CD4-positive, alpha-beta T cell treated with Interleukin-15 for 4 hours (primary cell): ENCODE data around the gene FZD7.
A peak's percentile ranks its signal among the peaks of the same experiment; 100 is the strongest.

Source experiments
- DNase-seq: peaks from one replicate; pipeline ENCODE4 v3.0.0-alpha.2; 2020; ENCODE audit warnings: low spot score

Gene FZD7

DNA sequence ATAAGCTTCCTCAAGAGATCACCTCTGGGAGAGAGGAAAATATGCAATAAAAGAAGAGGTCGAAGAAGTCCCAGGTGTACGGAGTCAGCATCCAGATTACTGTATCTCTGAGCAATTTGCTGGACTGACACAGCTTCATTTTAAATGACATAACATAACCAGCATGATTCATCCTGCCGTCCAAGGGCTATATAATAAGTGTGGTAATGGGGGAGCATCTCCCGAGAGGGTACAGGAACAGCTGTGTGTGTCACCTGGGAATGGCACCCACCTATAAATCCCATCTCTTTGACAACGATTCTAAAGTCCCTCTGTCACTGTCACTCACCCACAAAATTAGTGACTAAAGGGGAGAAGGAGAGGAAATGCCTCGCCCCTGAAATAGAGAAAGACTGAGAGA lies 19.3 kb upstream of the FZD7 start:
- DNase-seq: no peak

DNA sequence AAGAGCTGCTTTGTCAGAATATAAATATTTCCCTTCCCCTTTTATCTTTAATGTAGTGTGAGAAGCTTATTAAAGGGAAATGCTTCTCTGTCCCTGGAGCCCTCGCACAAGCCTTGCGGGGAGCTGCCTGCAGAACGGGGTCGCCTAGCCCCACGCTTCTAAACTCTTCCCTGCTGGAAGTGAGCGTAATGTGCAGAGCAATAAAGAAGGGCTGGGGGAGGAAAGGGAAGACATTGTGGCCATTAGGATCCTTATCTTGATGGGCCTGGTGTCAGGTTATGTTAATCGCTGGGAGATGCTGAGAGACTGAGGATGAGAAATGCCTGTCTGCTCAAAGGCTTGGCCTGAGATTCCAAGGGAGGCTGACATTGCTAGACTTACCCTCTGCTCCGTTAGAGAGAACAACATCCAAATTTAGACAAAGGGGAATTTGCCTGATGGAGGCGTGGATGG lies 18.9 kb upstream of the FZD7 start:
- DNase-seq: no peak

DNA sequence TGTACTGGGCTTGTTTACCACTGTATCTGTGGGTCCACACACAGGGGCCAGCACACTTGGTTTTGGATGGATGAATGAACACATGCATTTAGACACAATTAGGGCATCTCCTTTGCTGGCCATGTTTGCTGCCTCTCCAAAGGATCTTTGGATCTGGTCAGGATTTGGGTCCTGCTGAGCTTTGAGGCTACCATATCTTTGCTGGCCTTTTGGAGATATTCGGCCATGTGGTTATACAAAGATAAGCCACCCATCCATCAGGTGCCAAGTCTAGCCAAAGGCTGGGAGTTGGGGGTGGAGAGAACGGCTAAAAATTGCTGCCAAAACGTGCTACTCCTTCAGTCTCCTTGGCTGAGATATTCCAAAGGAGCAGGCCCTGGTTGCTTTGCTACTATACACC lies 18.2 kb upstream of the FZD7 start:
- DNase-seq: no peak

DNA sequence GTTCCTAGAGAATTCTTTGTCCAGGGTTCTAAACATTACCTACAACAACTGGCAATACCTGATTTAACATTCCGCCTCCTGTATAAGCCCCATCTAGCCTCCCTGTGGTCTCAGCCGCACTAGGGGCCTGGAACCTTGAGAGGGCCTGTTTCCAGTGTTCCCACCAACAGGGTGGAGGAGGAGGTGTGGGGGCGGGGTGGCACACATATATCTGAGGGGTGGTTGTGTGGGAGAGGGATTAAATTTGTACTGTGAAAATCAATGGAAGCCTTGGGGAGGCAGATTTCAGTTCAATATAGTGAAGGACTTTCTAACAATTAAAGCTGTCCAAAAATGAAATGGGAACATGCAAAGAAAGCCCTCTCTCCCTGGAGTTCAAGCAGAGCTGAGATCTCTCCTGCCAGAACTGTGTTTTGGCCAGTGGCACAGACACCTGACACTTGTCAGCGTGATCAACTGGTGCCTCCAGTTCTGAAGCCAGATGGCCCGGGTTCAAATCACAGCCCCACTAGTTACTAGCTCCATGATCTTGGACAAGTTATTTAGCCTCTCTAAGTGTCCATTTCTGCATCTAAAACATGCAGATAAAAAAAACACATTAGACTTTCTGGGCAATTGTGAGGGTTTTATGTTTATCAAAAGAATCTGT lies 17.0 kb upstream of the FZD7 start:
- no peak for DNase-seq

DNA sequence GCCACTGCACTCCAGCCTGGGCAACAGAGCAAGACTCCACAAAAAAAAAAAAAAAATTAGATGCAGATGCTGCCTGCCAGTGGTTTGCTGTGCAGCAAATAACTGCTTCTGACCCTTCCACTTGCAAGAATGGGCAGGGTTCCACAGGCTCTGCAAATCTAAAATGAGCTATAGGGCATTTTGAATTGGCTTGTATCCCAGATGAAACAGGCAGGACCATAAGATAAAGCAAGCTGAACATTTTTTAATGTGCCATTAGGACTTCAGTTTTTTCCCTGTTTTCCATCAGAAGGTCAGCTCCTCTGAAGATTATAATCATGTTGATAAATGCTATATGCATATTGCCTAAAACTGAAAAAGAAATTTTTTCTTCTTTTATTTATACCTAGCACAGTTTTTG lies 15.7 kb upstream of the FZD7 start:
- DNase-seq: no peak

DNA sequence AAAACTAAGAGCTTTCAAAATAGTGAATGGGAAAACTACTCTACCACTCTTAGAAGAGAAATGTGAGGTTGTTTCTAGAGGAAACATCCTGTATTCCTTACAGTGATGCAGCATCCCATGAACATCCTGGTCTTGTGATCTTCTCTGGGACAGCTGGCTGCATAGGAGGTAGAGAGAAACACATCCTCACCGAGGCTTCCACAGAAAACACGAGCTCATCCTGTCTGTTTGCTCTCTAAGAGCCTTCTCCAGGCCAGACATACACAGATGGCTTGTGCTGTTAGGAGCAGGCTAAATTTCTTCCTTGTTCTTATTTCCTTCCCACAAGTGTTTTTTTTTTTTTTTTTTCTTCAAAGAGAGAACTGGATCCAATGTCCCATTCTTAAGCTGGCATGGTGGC lies 14.7 kb upstream of the FZD7 start:
- DNase-seq: no peak

DNA sequence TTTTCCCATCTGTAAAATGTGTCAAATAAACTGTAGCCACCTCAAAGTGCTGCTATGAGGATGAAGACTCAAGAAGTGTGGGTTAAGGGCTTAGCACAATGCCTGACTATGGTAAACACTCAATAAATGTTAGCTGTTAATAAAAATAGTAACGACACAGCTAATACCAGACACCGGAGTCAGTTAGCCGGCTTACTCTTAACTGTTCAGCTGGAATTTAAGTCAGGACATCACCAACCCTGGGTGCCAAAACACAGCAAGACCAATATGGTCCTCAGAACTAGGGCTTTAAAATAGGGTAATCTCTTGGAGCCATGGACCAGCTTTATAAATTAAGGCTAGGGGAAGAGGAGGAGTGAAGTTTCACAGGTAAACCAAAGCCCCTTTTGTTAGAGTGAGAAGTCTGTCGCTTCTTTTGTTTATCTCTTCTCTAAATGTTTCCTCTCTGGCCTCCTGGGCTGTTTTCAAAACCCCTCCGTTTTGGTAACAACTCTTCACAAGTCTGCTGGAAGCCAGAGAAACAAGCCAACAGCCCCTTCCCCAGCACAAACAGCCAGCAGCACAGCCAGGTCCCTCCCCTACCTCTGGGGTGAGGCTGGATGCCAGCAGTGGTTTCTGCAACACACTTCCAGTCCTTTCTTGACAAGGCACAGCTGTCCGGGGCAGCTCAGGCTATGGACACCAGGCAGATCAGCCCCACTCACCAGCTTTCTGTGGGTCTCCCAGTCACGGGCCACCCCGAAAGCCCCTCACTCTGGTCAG lies 13.8 kb upstream of the FZD7 start:
- no peak for DNase-seq

DNA sequence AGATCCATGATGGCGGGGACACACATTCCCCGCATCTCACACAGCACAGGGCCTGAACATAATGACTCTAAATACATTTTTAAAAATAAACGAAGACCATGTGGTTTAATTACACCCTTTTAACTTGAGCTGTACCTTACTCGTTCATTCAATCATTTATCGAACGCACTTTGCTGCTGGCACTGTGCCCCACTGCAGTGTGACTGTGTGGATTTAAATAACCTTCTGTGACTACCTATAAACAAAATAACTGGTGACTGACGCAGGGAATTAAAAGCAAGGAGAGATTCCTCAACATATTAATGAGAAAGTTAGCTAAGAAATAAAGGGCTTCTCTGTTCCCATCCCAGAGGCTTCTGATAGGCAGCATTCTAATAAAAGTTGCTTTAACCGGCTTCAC lies 10.9 kb upstream of the FZD7 start:
- no peak for DNase-seq

DNA sequence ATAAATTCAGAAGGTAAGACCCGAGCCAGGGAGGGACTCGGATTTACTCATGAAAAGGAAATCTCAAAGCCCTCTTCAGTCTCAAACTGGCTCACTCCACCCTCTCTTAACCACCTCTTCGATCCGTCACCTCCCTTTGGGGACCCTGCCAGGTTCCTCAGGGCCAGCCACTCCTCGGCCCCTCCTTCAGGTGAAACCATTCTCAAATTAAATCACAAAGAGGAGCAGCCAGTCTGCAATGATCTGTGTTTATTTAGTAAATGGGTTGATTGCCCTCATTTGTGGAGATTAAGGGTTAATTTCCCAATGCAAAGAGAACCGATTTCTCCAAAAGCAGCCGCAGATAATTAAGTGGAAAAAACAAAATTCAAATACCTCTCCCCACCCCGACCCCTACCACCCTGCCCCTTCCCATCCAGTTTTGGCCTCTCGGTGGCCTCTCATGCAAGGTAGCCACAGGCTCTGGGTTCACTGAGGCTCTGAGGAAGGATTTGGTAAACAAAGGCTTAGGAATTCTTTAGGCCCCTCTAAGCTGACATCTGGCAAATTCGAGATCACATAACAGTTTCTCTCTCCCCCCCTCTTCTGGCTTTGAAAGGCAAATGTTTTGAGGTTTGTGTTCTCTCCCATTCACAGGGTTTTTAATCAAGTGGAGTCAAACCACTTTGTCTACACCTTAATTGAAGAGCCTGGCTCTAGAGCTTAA lies 10.3 kb upstream of the FZD7 start:
- DNase-seq: no peak

DNA sequence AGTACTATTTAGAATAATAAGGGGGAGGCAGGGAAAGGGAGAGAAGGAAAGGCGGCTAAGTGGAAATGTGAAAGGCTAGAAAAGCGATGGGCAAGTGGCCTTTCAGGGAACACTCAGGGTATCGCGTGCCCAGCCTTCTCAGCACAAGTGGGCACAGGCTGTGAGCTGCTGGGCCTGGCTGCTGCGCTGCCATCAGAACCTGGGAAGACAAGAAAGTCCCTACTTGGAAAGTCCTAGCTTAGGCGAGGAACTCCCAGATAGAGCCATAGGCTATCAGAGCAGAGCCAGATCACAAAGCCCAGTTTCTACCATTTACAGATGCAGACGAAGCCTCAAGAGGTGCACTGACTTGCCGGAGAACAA lies 9.8 kb upstream of the FZD7 start:
- no peak for DNase-seq

DNA sequence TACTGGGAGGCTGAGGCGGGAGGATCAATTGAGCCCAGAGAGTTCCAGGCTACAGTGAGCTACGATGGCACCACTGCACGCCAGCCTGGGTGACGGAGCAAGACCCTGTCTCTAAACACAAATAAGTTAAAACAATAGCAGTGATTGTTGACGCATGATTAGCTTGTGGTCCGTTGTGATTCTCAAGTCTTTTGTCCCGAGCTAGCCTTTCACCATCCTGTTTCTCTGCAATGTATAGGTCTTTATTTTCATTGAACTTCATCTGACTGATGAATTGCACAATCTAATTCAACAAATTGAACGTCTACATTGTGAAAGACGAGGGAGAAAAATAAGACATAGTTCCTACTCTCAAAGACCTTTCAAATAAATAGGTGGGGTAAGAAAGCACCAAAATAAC lies 8.8 kb upstream of the FZD7 start:
- DNase-seq: no peak

DNA sequence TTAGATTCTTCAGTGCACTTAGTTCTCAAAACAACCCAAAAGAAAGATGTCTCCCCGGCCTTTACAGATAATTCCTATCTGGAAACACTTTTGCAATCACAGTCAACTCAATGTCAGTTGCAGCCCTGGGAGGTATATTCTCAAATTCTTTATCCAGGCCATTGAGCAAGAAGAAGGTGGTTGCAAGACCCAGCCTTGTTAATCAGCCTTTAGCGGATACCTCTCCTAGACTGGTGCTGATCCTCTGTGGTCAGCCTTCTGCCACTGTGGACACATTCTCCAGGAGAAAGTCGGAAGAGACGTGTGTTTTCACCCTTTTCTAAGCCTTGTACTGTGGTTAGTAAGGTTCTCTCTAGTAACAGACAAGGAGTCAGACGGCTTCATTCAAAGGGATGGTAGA lies 7.8 kb upstream of the FZD7 start:
- no peak for DNase-seq

DNA sequence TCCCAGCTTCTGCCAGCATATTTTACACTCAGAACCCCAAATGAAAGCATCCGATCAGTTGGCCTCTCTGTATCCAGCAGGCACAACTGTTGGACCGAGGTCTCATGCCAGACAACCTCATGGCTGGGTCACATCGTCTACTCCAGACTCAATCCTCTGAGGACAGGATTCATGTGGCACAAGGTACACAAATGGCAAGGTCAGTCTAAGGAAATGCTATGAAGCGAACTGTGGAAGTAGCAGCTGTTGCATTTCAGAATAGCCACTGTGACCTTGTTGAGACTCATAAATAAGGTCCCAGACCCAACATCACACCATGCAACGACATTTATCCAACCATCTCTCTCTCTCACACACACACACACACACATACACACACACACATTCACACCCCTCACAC lies 7.1 kb upstream of the FZD7 start:
- no peak for DNase-seq

DNA sequence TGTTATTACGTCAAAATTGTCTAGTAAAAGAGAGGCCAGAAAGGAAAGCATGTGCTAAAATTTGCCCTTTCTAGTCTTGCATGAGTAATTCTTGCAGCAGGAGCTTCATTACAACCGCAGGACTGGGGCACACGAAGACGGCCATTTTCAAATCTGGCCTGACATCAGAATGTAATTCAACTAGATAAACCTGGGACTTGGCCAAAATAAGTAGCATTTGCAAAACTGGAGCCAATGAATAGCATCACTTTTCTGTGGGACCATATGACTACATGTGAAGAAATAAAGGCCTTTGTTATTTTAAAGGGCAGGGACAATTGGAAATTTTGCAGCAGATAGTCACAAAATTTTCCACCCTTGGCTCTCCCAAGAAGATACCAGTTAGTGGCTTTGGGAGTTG lies 3.0 kb upstream of the FZD7 start:
- DNase-seq: no peak

DNA sequence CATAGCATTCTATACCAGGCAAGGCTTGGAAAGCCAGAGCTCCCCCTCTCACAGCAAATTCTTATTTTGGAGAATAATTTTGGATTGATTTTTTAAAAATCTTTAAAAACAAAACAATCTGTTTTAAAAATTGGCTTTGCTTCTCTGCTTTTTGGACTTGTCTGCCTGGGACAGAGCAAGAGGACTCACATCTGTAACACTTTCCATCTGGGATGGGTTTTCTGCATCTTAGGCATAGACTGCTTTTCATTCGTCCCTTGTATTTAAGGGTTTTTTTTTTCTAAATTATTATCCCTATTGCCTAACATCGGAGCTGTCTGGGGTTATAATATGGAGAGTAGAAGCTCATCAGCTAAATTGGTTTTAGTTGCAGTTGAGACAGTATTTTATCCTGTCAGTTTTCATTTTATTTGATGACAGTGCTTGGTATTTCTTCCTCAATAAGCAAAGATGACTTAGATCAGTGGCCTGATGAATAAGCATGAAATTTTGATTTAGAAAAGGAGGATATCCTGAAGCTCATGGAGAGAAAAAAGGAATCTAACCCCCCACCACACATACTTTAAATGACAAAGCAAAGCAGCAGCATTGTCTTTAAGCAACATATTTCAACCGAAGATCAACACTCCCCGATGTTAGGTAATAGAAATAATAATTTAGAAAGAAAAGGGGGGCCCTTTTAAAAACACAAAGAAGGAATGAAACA lies 2.3 kb upstream of the FZD7 start:
- DNase-seq: no peak

DNA sequence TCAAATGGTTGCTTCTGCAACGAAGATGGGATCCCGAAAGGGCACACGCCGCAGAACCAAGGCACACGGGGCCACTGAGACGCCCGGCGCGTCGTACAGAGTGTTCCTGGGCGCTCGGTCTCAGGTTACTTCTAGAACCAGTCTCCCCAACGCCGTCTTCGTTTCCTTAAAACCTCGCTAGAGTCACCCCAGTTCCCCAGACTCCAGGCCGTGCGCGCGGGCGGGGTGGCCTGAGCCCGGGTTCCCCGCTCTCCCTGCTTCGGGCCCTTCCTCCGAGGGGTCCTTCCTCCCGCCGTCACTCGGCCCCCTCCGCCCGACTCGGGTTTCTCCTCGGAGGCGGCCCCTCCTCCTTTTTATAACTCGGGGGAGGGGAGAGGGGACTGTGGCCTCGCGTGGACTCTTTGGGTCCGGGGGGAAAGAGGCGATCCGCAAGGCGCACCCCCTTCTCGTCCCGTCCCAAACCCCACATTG lies 774 bp upstream of the FZD7 start:
- DNase-seq: peak; percentile 17

DNA sequence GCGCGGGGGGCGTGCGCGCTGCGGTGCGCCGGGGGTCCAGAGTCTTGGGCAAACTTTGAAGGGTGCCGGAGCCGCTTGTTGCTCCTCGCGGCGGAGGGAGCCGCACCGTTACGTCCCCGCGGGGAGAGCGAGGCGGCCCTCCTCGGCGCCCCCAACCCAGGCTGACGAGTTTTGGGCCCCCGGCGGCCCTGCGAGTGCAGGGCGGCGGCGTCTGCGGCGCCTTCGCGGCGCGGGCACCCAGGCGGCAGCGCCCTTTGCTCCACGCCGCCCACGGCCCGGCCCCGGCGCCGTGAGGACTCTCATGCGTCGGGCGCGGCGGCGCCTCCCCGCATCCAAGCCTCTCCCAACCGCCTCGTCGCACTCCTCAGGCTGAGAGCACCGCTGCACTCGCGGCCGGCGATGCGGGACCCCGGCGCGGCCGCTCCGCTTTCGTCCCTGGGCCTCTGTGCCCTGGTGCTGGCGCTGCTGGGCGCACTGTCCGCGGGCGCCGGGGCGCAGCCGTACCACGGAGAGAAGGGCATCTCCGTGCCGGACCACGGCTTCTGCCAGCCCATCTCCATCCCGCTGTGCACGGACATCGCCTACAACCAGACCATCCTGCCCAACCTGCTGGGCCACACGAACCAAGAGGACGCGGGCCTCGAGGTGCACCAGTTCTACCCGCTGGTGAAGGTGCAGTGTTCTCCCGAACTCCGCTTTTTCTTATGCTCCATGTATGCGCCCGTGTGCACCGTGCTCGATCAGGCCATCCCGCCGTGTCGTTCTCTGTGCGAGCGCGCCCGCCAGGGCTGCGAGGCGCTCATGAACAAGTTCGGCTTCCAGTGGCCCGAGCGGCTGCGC lies 814 bp downstream of the FZD7 start:
- no peak for DNase-seq

DNA sequence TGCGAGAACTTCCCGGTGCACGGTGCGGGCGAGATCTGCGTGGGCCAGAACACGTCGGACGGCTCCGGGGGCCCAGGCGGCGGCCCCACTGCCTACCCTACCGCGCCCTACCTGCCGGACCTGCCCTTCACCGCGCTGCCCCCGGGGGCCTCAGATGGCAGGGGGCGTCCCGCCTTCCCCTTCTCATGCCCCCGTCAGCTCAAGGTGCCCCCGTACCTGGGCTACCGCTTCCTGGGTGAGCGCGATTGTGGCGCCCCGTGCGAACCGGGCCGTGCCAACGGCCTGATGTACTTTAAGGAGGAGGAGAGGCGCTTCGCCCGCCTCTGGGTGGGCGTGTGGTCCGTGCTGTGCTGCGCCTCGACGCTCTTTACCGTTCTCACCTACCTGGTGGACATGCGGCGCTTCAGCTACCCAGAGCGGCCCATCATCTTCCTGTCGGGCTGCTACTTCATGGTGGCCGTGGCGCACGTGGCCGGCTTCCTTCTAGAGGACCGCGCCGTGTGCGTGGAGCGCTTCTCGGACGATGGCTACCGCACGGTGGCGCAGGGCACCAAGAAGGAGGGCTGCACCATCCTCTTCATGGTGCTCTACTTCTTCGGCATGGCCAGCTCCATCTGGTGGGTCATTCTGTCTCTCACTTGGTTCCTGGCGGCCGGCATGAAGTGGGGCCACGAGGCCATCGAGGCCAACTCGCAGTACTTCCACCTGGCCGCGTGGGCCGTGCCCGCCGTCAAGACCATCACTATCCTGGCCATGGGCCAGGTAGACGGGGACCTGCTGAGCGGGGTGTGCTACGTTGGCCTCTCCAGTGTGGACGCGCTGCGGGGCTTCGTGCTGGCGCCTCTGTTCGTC lies 1.7 kb downstream of the FZD7 start:
- no peak for DNase-seq

DNA sequence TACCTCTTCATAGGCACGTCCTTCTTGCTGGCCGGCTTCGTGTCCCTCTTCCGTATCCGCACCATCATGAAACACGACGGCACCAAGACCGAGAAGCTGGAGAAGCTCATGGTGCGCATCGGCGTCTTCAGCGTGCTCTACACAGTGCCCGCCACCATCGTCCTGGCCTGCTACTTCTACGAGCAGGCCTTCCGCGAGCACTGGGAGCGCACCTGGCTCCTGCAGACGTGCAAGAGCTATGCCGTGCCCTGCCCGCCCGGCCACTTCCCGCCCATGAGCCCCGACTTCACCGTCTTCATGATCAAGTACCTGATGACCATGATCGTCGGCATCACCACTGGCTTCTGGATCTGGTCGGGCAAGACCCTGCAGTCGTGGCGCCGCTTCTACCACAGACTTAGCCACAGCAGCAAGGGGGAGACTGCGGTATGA lies 2.3 kb downstream of the FZD7 start:
- no peak for DNase-seq

DNA sequence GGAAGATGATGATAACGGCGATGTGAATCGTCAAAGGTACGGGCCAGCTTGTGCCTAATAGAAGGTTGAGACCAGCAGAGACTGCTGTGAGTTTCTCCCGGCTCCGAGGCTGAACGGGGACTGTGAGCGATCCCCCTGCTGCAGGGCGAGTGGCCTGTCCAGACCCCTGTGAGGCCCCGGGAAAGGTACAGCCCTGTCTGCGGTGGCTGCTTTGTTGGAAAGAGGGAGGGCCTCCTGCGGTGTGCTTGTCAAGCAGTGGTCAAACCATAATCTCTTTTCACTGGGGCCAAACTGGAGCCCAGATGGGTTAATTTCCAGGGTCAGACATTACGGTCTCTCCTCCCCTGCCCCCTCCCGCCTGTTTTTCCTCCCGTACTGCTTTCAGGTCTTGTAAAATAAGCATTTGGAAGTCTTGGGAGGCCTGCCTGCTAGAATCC lies 3.0 kb downstream of the FZD7 start:
- DNase-seq: no peak

DNA sequence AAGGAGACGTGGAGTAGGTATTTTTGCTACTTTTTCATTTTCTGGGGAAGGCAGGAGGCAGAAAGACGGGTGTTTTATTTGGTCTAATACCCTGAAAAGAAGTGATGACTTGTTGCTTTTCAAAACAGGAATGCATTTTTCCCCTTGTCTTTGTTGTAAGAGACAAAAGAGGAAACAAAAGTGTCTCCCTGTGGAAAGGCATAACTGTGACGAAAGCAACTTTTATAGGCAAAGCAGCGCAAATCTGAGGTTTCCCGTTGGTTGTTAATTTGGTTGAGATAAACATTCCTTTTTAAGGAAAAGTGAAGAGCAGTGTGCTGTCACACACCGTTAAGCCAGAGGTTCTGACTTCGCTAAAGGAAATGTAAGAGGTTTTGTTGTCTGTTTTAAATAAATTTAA lies 3.4 kb downstream of the FZD7 start:
- no peak for DNase-seq
